ENCODE results near the gene TAOK3. TPM values are rescaled to one million over a fixed set of nuclear protein-coding genes. Genes with fewer than 3 reads are reported as not detected.

Gene TAOK3
- polyA plus RNA-seq, 4 donors: 24.1 to 38.1 (median 35.6) TPM

- H3K4me1 ChIP-seq (ENCODE audit: control insufficient read depth in 3 of 3, insufficient read depth in 2 of 3, low read depth in 1 of 3, low read length in 2 of 3): peaks cover 0 to 5% (median 3%) of the 10 kb centered on the region in 3 donors
- H3K9me3 ChIP-seq (ENCODE audit: control insufficient read depth in 2 of 2, insufficient read depth in 1 of 2, low read depth in 1 of 2, low read length in 1 of 2): no peaks in the 10 kb centered on the region
- FAIRE-seq (no peak), DNase-seq (peak in 1 of 2 donors; percentile 92)
- H3K27me3 ChIP-seq (ENCODE audit: control insufficient read depth in 3 of 3, insufficient read depth in 3 of 3, low read length in 3 of 3): no peaks in the 10 kb centered on the region
- WGBS, 3 donors: 35 to 71% (median 55%) methylated on average over 5 of the region's 5 CpGs
- H3K27ac ChIP-seq (ENCODE audit: low read depth in 1 of 3, low read length in 2 of 3): no peak overlapping the region
- H3K4me3 ChIP-seq (ENCODE audit: low read depth in 1 of 3, low read length in 3 of 3): no peak overlapping the region
- peaks cover 0 to 4% (median 0%) of the 10 kb centered on the region in 3 donors for H3K36me3 ChIP-seq (ENCODE audit: control insufficient read depth in 3 of 3, insufficient read depth in 2 of 3, low read depth in 1 of 3, low read length in 3 of 3)
Measured at GRCh38 chr12:118124333-118124874, 248.3 kb downstream of the TAOK3 start.

GRCh38 chr12:118122264-118122663, 250.4 kb downstream of the TAOK3 start:
- no peak for DNase-seq
- FAIRE-seq: no peak
- Histone ChIP-seq H3K9me3 (ENCODE audit: control insufficient read depth in 2 of 2, insufficient read depth in 1 of 2, low read depth in 1 of 2, low read length in 1 of 2) (no peaks in the 10 kb centered on the region), H3K4me1 (ENCODE audit: control insufficient read depth in 3 of 3, insufficient read depth in 2 of 3, low read depth in 1 of 3, low read length in 2 of 3) (peaks cover 0 to 5% (median 3%) of the 10 kb centered on the region in 3 donors), H3K36me3 (ENCODE audit: control insufficient read depth in 3 of 3, insufficient read depth in 2 of 3, low read depth in 1 of 3, low read length in 3 of 3) (peaks cover 0 to 4% (median 0%) of the 10 kb centered on the region in 3 donors), H3K27ac (ENCODE audit: low read depth in 1 of 3, low read length in 2 of 3) (no peak overlapping the region), H3K4me3 (ENCODE audit: low read depth in 1 of 3, low read length in 3 of 3) (no peak overlapping the region), H3K27me3 (ENCODE audit: control insufficient read depth in 3 of 3, insufficient read depth in 3 of 3, low read length in 3 of 3) (no peaks in the 10 kb centered on the region)
- WGBS, 3 donors: 88 to 97% (median 93%) methylated on average over 6 of the region's 6 CpGs

- no peak overlapping the region for H3K4me3 ChIP-seq (ENCODE audit: low read depth in 1 of 3, low read length in 3 of 3)
- peaks cover 0 to 5% (median 0%) of the 10 kb centered on the region in 3 donors for H3K4me1 ChIP-seq (ENCODE audit: control insufficient read depth in 3 of 3, insufficient read depth in 2 of 3, low read depth in 1 of 3, low read length in 2 of 3)
- peak; percentile 79 to 80 for DNase-seq
- 21 to 25% (median 21%) methylated on average over 8 of the region's 8 CpGs for WGBS, 3 donors
- H3K27me3 ChIP-seq (ENCODE audit: control insufficient read depth in 3 of 3, insufficient read depth in 3 of 3, low read length in 3 of 3): no peaks in the 10 kb centered on the region
- H3K27ac ChIP-seq (ENCODE audit: low read depth in 1 of 3, low read length in 2 of 3): peak overlapping the region in 2 of 3 donors; percentile 23 to 65
- H3K9me3 ChIP-seq (ENCODE audit: control insufficient read depth in 2 of 2, insufficient read depth in 1 of 2, low read depth in 1 of 2, low read length in 1 of 2): no peaks in the 10 kb centered on the region
- no peak for FAIRE-seq
- peaks cover 0 to 4% (median 0%) of the 10 kb centered on the region in 3 donors for H3K36me3 ChIP-seq (ENCODE audit: control insufficient read depth in 3 of 3, insufficient read depth in 2 of 3, low read depth in 1 of 3, low read length in 3 of 3)
Measured at GRCh38 chr12:118120579-118121363, 251.9 kb downstream of the TAOK3 start.

- peaks cover 0 to 2% (median 0%) of the 10 kb centered on the region in 3 donors for H3K36me3 ChIP-seq (ENCODE audit: control insufficient read depth in 3 of 3, insufficient read depth in 2 of 3, low read depth in 1 of 3, low read length in 3 of 3)
- WGBS, 3 donors: 85 to 97% (median 92%) methylated on average over 10 of the region's 10 CpGs
- H3K9me3 ChIP-seq (ENCODE audit: control insufficient read depth in 2 of 2, insufficient read depth in 1 of 2, low read depth in 1 of 2, low read length in 1 of 2): peaks cover 0 to 4% of the 10 kb centered on the region in 2 donors
- H3K27me3 ChIP-seq (ENCODE audit: control insufficient read depth in 3 of 3, insufficient read depth in 3 of 3, low read length in 3 of 3): no peaks in the 10 kb centered on the region
- no peak overlapping the region for H3K4me3 ChIP-seq (ENCODE audit: low read depth in 1 of 3, low read length in 3 of 3)
- no peak overlapping the region for H3K27ac ChIP-seq (ENCODE audit: low read depth in 1 of 3, low read length in 2 of 3)
- no peak for FAIRE-seq
- peaks cover 0 to 5% (median 0%) of the 10 kb centered on the region in 3 donors for H3K4me1 ChIP-seq (ENCODE audit: control insufficient read depth in 3 of 3, insufficient read depth in 2 of 3, low read depth in 1 of 3, low read length in 2 of 3)
- no peak for DNase-seq
Measured at GRCh38 chr12:118119449-118119879, 253.2 kb downstream of the TAOK3 start.

- H3K27ac ChIP-seq (ENCODE audit: low read depth in 1 of 3, low read length in 2 of 3): no peak overlapping the region
- WGBS, 3 donors: 88 to 94% (median 89%) methylated on average over 1 of the region's 1 CpG
- no peaks in the 10 kb centered on the region for H3K36me3 ChIP-seq (ENCODE audit: control insufficient read depth in 3 of 3, insufficient read depth in 2 of 3, low read depth in 1 of 3, low read length in 3 of 3)
- FAIRE-seq (no peak), DNase-seq (no peak)
- no peaks in the 10 kb centered on the region for H3K27me3 ChIP-seq (ENCODE audit: control insufficient read depth in 3 of 3, insufficient read depth in 3 of 3, low read length in 3 of 3)
- no peaks in the 10 kb centered on the region for H3K9me3 ChIP-seq (ENCODE audit: control insufficient read depth in 2 of 2, insufficient read depth in 1 of 2, low read depth in 1 of 2, low read length in 1 of 2)
- peaks cover 0 to 2% (median 0%) of the 10 kb centered on the region in 3 donors for H3K4me1 ChIP-seq (ENCODE audit: control insufficient read depth in 3 of 3, insufficient read depth in 2 of 3, low read depth in 1 of 3, low read length in 2 of 3)
- no peak overlapping the region for H3K4me3 ChIP-seq (ENCODE audit: low read depth in 1 of 3, low read length in 3 of 3)
Measured at GRCh38 chr12:118109088-118109487, 263.6 kb downstream of the TAOK3 start.

- FAIRE-seq (no peak), DNase-seq (peak; percentile 36 to 86)
- Histone ChIP-seq H3K4me3 (ENCODE audit: low read depth in 1 of 3, low read length in 3 of 3) (no peak overlapping the region), H3K9me3 (ENCODE audit: control insufficient read depth in 2 of 2, insufficient read depth in 1 of 2, low read depth in 1 of 2, low read length in 1 of 2) (no peaks in the 10 kb centered on the region), H3K36me3 (ENCODE audit: control insufficient read depth in 3 of 3, insufficient read depth in 2 of 3, low read depth in 1 of 3, low read length in 3 of 3) (no peaks in the 10 kb centered on the region), H3K4me1 (ENCODE audit: control insufficient read depth in 3 of 3, insufficient read depth in 2 of 3, low read depth in 1 of 3, low read length in 2 of 3) (peaks cover 0 to 2% (median under 1%) of the 10 kb centered on the region in 3 donors), H3K27me3 (ENCODE audit: control insufficient read depth in 3 of 3, insufficient read depth in 3 of 3, low read length in 3 of 3) (no peaks in the 10 kb centered on the region), H3K27ac (ENCODE audit: low read depth in 1 of 3, low read length in 2 of 3) (peak overlapping the region in 1 of 3 donors; percentile 52)
- WGBS, 3 donors: 60 to 82% (median 73%) methylated on average over 8 of the region's 8 CpGs
Measured at GRCh38 chr12:118107694-118108093, 265.0 kb downstream of the TAOK3 start.

- FAIRE-seq: no peak
Measured at GRCh38 chr12:118107011-118107410, 265.7 kb downstream of the TAOK3 start.

GRCh38 chr12:118103601-118104382, 268.9 kb downstream of the TAOK3 start, which contains the start of gene VSIG10:
TSS of gene VSIG10 (minus strand) at chr12:118104011. CDS start at chr12:118103671, 340 bp downstream.
- H3K9me3 ChIP-seq (ENCODE audit: control insufficient read depth in 2 of 2, insufficient read depth in 1 of 2, low read depth in 1 of 2, low read length in 1 of 2): no peaks in the 10 kb centered on the region
- peak within 1 kb of the TSS; percentile 64 to 69 (median 64) for H3K4me3 ChIP-seq (ENCODE audit: low read depth in 1 of 3, low read length in 3 of 3)
- peak; percentile 87 to 91 for DNase-seq
- 0 to 1% (median 0%) methylated on average over 35 to 75 of the region's 75 CpGs for whole genome bisulfite sequencing, 3 donors
- H3K4me1 ChIP-seq (ENCODE audit: control insufficient read depth in 3 of 3, insufficient read depth in 2 of 3, low read depth in 1 of 3, low read length in 2 of 3): peaks cover 0 to 10% (median 2%) of the 10 kb centered on the region in 3 donors
- FAIRE-seq: no peak
- peak within 1 kb of the TSS; percentile 71 to 92 (median 86) for H3K27ac ChIP-seq (ENCODE audit: low read depth in 1 of 3, low read length in 2 of 3)
- peaks cover 0 to 2% (median 0%) of the 10 kb centered on the region in 3 donors for H3K36me3 ChIP-seq (ENCODE audit: control insufficient read depth in 3 of 3, insufficient read depth in 2 of 3, low read depth in 1 of 3, low read length in 3 of 3)
- H3K27me3 ChIP-seq (ENCODE audit: control insufficient read depth in 3 of 3, insufficient read depth in 3 of 3, low read length in 3 of 3): no peaks in the 10 kb centered on the region

More at GRCh38 chr12:118107011-118107410, 265.7 kb downstream of the TAOK3 start:
- Histone ChIP-seq H3K27me3 (ENCODE audit: control insufficient read depth in 3 of 3, insufficient read depth in 3 of 3, low read length in 3 of 3) (no peaks in the 10 kb centered on the region), H3K27ac (ENCODE audit: low read depth in 1 of 3, low read length in 2 of 3) (peak overlapping the region in 1 of 3 donors; percentile 59), H3K36me3 (ENCODE audit: control insufficient read depth in 3 of 3, insufficient read depth in 2 of 3, low read depth in 1 of 3, low read length in 3 of 3) (no peaks in the 10 kb centered on the region), H3K9me3 (ENCODE audit: control insufficient read depth in 2 of 2, insufficient read depth in 1 of 2, low read depth in 1 of 2, low read length in 1 of 2) (no peaks in the 10 kb centered on the region), H3K4me1 (ENCODE audit: control insufficient read depth in 3 of 3, insufficient read depth in 2 of 3, low read depth in 1 of 3, low read length in 2 of 3) (peaks cover 0 to 3% (median 2%) of the 10 kb centered on the region in 3 donors), H3K4me3 (ENCODE audit: low read depth in 1 of 3, low read length in 3 of 3) (no peak overlapping the region)
- 49 to 85% (median 77%) methylated on average over 4 of the region's 4 CpGs for WGBS, 3 donors
- peak; percentile 9 to 45 for DNase-seq
